Spinal cord (tissue), 10 donors: Measurements from ENCODE around the gene PTPRG. TPM values are rescaled to one million over a fixed set of nuclear protein-coding genes. Genes with fewer than 3 reads are reported as not detected.
"Not testable (repeated sequence)": the region's sequence is repeated elsewhere in the genome, so short reads cannot be mapped to it uniquely, and the experiment has no call there.

ENCODE experiments used
- DNase-seq, 6 donors: peaks; one replicate each; pipeline versions ENCODE4 v3.0.0 to v3.0.0-alpha.2; 2013 to 2015; ENCODE audit warnings: low spot score in 6 of 6, low read depth in 4 of 6
- H3K27ac ChIP-seq: one replicate; pipeline ENCODE4 v1.5.1; 2013; ENCODE audit warnings: low read depth, low read length, control low read depth
- H3K27me3 ChIP-seq: one replicate; pipeline ENCODE4 v1.6.1; 2013; ENCODE audit warnings: low read length; ENCODE audit not compliant: control insufficient read depth, insufficient read depth
- H3K36me3 ChIP-seq: one replicate; pipeline ENCODE4 v1.6.1; 2013; ENCODE audit warnings: low read length; ENCODE audit not compliant: control insufficient read depth, insufficient read depth
- H3K4me1 ChIP-seq: one replicate; pipeline ENCODE4 v1.6.1; 2013; ENCODE audit warnings: low read length; ENCODE audit not compliant: control insufficient read depth, insufficient read depth
- H3K4me3 ChIP-seq: one replicate; pipeline ENCODE4 v1.5.1; 2013; ENCODE audit warnings: low read depth, low read length, control low read depth
- H3K9me3 ChIP-seq: one replicate; pipeline ENCODE4 v1.6.1; 2013; ENCODE audit warnings: low read length; ENCODE audit not compliant: control insufficient read depth, insufficient read depth
- WGBS: methylation state at CpG from one replicate; pipeline ENCODE4 v1.1.5; 2013; ENCODE audit warnings: missing lambda C conversion rate; ENCODE audit not compliant: insufficient coverage; 5-methylcytosine and 5-hydroxymethylcytosine counted together
- polyA plus RNA-seq, 2 donors: library from polyadenylated mRNA; unstranded; fragments of 120-200 nt; gene quantifications; one replicate each; pipeline ENCODE4 v1.2.1, GENCODE V29; 2013; ENCODE audit not compliant: insufficient read length in 2 of 2
- total RNA-seq, 2 donors: library from RNA; depleted of rRNA in 1 of 2; stranded (reverse); fragments of 120-200 nt in 1 of 2; fragments of >200 nt in 1 of 2; gene quantifications; one replicate each; pipeline versions ENCODE4 v1.2.3 to v1.2.4, GENCODE V29; 2013 to 2014
- donor health status: healthy.

The PTPRG gene
- total and polyA plus RNA-seq, 4 donors, result 29.2 to 106 (median 60.2) TPM

GRCh38 chr3:62035402-62036057 is 474.2 kb downstream of the PTPRG start:
- no peaks in the 10 kb centered on the region for H3K4me1 ChIP-seq
- no peak overlapping the region for H3K27ac ChIP-seq
- no peak overlapping the region for H3K4me3 ChIP-seq
- DNase-seq, result peak in 1 of 6 donors; percentile 43
- WGBS, result 71% methylated on average over 1 of the region's 4 CpGs
- no peaks in the 10 kb centered on the region for H3K9me3 ChIP-seq
- H3K36me3 ChIP-seq, result no peaks in the 10 kb centered on the region
- no peaks in the 10 kb centered on the region for H3K27me3 ChIP-seq

DNA sequence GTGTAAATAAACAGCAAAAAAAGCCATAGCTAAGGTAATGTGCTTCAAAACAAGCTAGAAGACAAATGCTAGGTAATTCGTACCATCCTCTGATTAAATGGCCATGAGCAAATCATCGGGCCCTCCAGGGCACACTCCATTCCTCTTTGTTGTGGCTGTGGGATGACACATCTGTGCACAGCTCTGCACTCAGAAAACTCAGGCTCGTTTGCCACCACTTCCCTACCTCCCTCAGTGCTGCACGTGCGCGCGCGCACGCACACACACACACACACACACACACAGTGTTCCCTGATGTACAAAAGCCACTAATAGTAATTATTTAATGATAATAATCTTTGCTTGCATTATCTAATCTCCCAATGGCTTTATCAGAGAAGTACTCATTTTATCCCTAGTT is 475.4 kb downstream of the PTPRG start:
- Histone ChIP-seq H3K27ac (no peak overlapping the region), H3K27me3 (no peaks in the 10 kb centered on the region), H3K36me3 (no peaks in the 10 kb centered on the region), H3K9me3 (no peaks in the 10 kb centered on the region), H3K4me3 (no peak overlapping the region), H3K4me1 (no peaks in the 10 kb centered on the region)
- 70% methylated on average over 2 of the region's 9 CpGs for WGBS
- DNase-seq, result peak in 1 of 6 donors; percentile 63

GRCh38 chr3:62038798-62039197 is 477.4 kb downstream of the PTPRG start:
- H3K36me3 ChIP-seq, DNase-seq, H3K27ac ChIP-seq, H3K4me3 ChIP-seq, H3K9me3 ChIP-seq, H3K4me1 ChIP-seq, H3K27me3 ChIP-seq: not testable (repeated sequence)
- 100% methylated on average over 2 of the region's 4 CpGs for WGBS

DNA sequence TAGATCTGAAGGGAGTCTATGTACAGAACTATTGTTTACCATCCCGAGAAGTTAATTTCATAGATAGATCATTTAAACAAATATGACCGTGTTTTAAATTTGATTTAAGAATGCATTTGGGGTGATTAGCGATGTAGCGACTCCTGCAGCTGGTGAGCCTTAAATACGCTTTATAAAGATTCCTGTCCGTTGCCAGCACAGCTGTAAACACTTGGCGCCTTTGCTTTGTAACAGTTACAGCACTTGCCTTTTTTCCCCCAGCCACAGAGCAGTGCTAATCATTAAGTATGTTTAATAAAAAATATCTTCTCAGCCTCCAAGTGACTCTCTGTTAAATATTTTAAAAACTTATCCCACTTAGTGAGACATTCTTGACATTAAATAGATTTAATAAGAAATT is 478.2 kb downstream of the PTPRG start:
- no CpG with 5 or more reads among the region's 7 CpGs for WGBS
- DNase-seq, result peak in 1 of 6 donors; percentile 51
- Histone ChIP-seq H3K36me3 (no peaks in the 10 kb centered on the region), H3K9me3 (no peaks in the 10 kb centered on the region), H3K27ac (no peak overlapping the region), H3K27me3 (no peaks in the 10 kb centered on the region), H3K4me3 (no peak overlapping the region), H3K4me1 (no peaks in the 10 kb centered on the region)

DNA sequence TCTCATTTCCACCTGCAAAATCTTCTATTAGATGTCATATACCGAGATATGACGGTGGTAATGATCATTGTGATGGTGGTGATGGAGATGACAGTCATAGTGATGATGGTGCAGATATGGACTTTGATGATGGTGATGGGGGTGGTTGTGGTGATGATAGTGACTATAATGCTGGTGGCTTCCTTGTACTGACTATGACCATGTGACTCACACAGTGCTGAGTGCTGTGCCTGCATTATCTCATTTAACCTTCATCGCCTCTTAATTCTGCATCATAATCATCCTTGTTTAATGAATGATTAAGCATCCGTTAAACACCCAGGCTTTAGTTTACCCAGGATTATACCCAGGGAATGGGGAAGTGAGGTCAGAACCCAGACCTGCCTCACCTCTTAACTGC is 480.3 kb downstream of the PTPRG start:
- WGBS, result no CpG with 5 or more reads among the region's 4 CpGs
- Histone ChIP-seq H3K36me3 (no peaks in the 10 kb centered on the region), H3K27me3 (no peaks in the 10 kb centered on the region), H3K4me3 (no peak overlapping the region), H3K9me3 (no peaks in the 10 kb centered on the region), H3K27ac (no peak overlapping the region), H3K4me1 (no peaks in the 10 kb centered on the region)
- no peak for DNase-seq

DNA sequence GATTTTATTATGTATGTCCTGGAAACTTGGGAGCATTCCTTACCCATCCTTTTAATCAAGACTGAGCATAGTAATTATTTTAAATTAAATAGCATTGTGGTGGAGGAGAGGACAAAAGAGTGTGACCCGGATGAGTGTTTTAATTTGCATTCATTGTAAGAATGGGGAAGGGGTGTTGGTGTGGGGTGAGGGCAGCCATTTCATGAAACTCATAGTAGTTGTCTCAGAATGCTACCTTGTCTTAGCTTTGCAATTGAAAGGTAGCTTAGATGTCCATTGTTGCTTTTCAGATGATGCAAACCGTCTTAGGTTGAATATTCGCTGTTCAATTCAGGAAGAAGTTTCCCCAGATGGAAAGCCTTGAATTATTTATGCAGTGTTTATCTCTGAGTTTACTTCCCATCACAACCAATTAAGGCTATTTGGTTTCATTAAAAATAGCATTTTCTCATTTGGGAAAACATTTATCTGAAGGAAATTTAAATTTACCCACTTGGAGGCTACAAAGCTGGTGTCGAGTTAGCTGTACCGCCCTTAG is 483.6 kb downstream of the PTPRG start:
- H3K36me3 ChIP-seq, result no peaks in the 10 kb centered on the region
- H3K27me3 ChIP-seq, result no peaks in the 10 kb centered on the region
- no peaks in the 10 kb centered on the region for H3K9me3 ChIP-seq
- no peaks in the 10 kb centered on the region for H3K4me1 ChIP-seq
- 89% methylated on average over 3 of the region's 5 CpGs for WGBS
- DNase-seq, result peak in 1 of 6 donors; percentile 39
- no peak overlapping the region for H3K4me3 ChIP-seq
- H3K27ac ChIP-seq, result no peak overlapping the region

GRCh38 chr3:62046326-62046725 is 485.0 kb downstream of the PTPRG start:
- no peaks in the 10 kb centered on the region for H3K36me3 ChIP-seq
- H3K4me1 ChIP-seq, result no peaks in the 10 kb centered on the region
- DNase-seq, result no peak
- H3K4me3 ChIP-seq, result no peak overlapping the region
- no peaks in the 10 kb centered on the region for H3K27me3 ChIP-seq
- H3K9me3 ChIP-seq, result no peaks in the 10 kb centered on the region
- H3K27ac ChIP-seq, result no peak overlapping the region

DNA sequence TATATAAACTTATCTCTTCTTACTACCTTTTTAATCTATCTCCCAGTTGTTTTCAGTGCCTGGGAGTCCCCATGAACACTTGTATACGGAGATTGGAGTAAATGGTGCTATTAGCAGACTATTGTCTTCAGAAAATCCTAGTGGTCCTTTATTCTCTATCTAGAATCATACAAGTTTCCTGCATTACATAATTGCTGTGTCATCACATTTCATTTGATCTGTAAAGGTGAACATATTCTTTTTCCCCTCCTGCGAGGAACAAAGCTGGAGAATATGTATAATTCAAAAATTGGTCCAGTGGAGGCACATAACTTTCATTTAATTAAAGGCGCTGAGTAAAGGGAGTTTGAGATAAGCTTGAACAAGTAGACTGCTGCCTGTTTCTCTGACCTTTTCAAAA is 487.2 kb downstream of the PTPRG start:
- Histone ChIP-seq H3K9me3 (no peaks in the 10 kb centered on the region), H3K27me3 (no peaks in the 10 kb centered on the region), H3K4me1 (no peaks in the 10 kb centered on the region), H3K4me3 (no peak overlapping the region), H3K36me3 (no peaks in the 10 kb centered on the region), H3K27ac (no peak overlapping the region)
- DNase-seq, result no peak
- no CpG with 5 or more reads among the region's 3 CpGs for WGBS

GRCh38 chr3:62049033-62049432 is 487.7 kb downstream of the PTPRG start:
- no peak for DNase-seq
- no peak overlapping the region for H3K4me3 ChIP-seq
- no peaks in the 10 kb centered on the region for H3K9me3 ChIP-seq
- no peaks in the 10 kb centered on the region for H3K4me1 ChIP-seq
- WGBS, result 90% methylated on average over 2 of the region's 6 CpGs
- H3K27me3 ChIP-seq, result no peaks in the 10 kb centered on the region
- H3K27ac ChIP-seq, result no peak overlapping the region
- H3K36me3 ChIP-seq, result no peaks in the 10 kb centered on the region

DNA sequence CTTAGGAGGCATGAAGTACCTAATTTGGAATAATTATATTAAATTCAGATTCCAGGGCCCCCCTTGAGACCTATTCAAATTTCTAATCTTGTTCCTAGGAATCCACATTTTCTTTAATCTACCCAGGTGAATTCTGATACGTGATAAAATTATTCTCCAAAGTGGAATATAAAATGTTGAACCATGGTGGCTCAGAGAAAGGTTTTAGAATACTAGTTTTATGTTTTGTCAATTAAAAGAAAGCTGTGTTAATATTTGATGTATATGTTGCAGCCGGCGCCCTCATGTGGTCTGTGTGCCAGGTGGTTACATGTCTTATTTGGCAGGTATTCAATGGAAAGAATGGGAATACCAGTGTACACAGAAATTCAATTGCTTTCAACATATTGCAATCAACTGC is 490.1 kb downstream of the PTPRG start:
- no peak overlapping the region for H3K4me3 ChIP-seq
- no peaks in the 10 kb centered on the region for H3K9me3 ChIP-seq
- DNase-seq, result peak in 1 of 6 donors; percentile 82
- no peaks in the 10 kb centered on the region for H3K27me3 ChIP-seq
- no peak overlapping the region for H3K27ac ChIP-seq
- WGBS, result no CpG with 5 or more reads among the region's 3 CpGs
- no peaks in the 10 kb centered on the region for H3K36me3 ChIP-seq
- H3K4me1 ChIP-seq, result no peaks in the 10 kb centered on the region
